Gastrocnemius medialis (tissue), 4 donors: ENCODE results near the gene C8A.

Experiments used
- POLR2A ChIP-seq, 2 donors: fragments of 450-650 bp; IDR thresholded peaks; one replicate each; pipeline ENCODE4 v1.6.1; 2017; ENCODE audit warnings: antibody characterized with exemption in 2 of 2, mild to moderate bottlenecking in 2 of 2, moderate library complexity in 2 of 2
- TF ChIP-seq, protein P1 (sequence below), 5 experiments: fragments of 450-650 bp in 3 of 5; fragments of 200-600 bp in 2 of 5; sonication (generic) in 2 of 5; IDR thresholded peaks in 4 of 5; conservative IDR thresholded peaks in 1 of 5; 1 replicate in 4 of 5; 2 replicates in 1 of 5; pipeline ENCODE4 v1.5.1; 2016 to 2019; ENCODE audit warnings: antibody characterized with exemption in 5 of 5, mild to moderate bottlenecking in 3 of 5, moderate library complexity in 3 of 5

DNA sequence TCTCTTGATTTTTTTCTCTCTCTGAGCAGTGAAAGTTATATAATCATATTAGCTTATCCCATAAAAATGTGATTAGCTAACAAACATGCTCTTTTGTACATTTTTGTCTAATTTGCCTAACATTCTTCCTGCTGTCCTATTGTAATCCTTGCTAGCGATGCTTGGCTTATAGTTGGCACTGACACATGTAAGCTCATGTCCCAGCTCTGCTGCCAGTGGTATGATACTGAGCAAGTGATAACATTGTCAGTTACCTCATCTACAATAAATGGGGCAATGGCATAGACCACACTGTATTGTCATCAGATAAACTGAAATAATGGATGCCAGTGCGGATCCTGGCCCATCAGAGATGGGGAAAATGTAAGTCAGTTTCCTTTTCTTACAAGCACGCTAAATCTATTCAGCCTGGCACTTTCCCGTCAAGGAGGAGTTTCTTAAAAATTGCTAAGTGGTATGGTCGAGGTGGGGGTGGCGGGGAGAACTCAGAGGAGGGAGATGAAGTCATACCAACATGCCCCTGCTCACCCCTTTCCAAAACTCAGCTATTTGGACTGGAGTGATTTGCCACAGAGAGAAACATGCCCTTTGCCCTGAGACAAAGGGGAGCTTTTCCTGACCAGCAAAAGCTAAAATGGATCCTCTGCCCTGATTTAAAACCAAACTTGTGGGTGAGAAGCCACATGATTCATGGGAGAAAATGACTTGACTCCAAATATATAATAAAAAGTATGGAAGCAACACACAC lies 36.7 kb upstream of the C8A start:
- TF ChIP-seq, protein P1, sequence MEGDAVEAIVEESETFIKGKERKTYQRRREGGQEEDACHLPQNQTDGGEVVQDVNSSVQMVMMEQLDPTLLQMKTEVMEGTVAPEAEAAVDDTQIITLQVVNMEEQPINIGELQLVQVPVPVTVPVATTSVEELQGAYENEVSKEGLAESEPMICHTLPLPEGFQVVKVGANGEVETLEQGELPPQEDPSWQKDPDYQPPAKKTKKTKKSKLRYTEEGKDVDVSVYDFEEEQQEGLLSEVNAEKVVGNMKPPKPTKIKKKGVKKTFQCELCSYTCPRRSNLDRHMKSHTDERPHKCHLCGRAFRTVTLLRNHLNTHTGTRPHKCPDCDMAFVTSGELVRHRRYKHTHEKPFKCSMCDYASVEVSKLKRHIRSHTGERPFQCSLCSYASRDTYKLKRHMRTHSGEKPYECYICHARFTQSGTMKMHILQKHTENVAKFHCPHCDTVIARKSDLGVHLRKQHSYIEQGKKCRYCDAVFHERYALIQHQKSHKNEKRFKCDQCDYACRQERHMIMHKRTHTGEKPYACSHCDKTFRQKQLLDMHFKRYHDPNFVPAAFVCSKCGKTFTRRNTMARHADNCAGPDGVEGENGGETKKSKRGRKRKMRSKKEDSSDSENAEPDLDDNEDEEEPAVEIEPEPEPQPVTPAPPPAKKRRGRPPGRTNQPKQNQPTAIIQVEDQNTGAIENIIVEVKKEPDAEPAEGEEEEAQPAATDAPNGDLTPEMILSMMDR (IDR thresholded peaks at IDR 0.05 in 4 of 5, conservative IDR thresholded peaks at IDR 0.05 in 1 of 5): no peak
- no peak for TF ChIP-seq POLR2A (IDR thresholded peaks at IDR 0.05)
